HepG2 (cell line): ENCODE data around the gene TMEM214. TPM values are rescaled to one million over a fixed set of nuclear protein-coding genes. Genes with fewer than 3 reads are reported as not detected.
A peak's percentile ranks its signal among the peaks of the same experiment; 100 is the strongest.
"Not testable (repeated sequence)": the region's sequence is repeated elsewhere in the genome, so short reads cannot be mapped to it uniquely, and the experiment has no call there.

ENCODE experiments used
- ATAC-seq: fragments of 200-7000 bp; cut with Tn5 transposase; 3 replicates; pipeline ENCODE4 v1.9.1; 2020; ENCODE audit warnings: mild to moderate bottlenecking, moderate library complexity
- BruUV-seq: library from RNA; stranded (reverse); fragments of 400-500 nt; replicated peaks from 2 replicates; lab custom pipeline; 2021; lab: Mats Ljungman, UMichigan
- CTCF ChIA-PET: fragments of 300-600 bp; formaldehyde crosslinking; extraction: SDS; loops from one replicate; lab custom pipeline; 2021; ENCODE audit warnings: low total read pairs, inconsistent platforms, low intra/inter-chr PET ratio; lab: Yijun Ruan, JAX
- POLR2A ChIA-PET: fragments of 350-600 bp; sonication (Branson Sonifier 250); formaldehyde crosslinking; loops from one replicate; lab custom pipeline; 2020; ENCODE audit warnings: antibody characterized with exemption, inconsistent platforms; lab: Yijun Ruan, JAX
- DNase-seq: peaks from one replicate; pipeline ENCODE4 v3.0.0-alpha.2; 2015; ENCODE audit warnings: low spot score
- FAIRE-seq: peaks from 3 replicates; lab custom pipeline; 2011; peaks lifted over from hg19 to GRCh38; lab: Jason Lieb, UNC
- H2AFZ ChIP-seq: one replicate; pipeline ENCODE4 v1.6.1; 2011; ENCODE audit warnings: low read length, inconsistent platforms
- H3K27ac ChIP-seq: fragments of 300-600 bp; 3 replicates; pipeline ENCODE4 v1.8.0; 2011; ENCODE audit warnings: mixed run types, mild to moderate bottlenecking, mixed read lengths, low read length, inconsistent platforms; ENCODE audit not compliant: insufficient read depth; ENCODE audit errors: extremely low read length
- H3K27me3 ChIP-seq, 2 experiments: fragments of 200-600 bp in 1 of 2; 2 replicates in 1 of 2; 3 replicates in 1 of 2; pipeline versions ENCODE4 v1.6.0 to v1.8.0; 2011; ENCODE audit warnings: low read length in 2 of 2, mild to moderate bottlenecking in 2 of 2, moderate library complexity in 2 of 2, inconsistent platforms in 1 of 2; ENCODE audit not compliant: insufficient read depth in 2 of 2, control insufficient read depth in 1 of 2
- H3K36me3 ChIP-seq, 2 experiments: fragments of 200-600 bp in 1 of 2; replicated peaks in 1 of 2; 2 replicates in 1 of 2; 3 replicates in 1 of 2; pipeline versions ENCODE4 v1.5.1 to v1.8.0; 2011; ENCODE audit warnings: low read length in 2 of 2, inconsistent platforms in 1 of 2; ENCODE audit not compliant: insufficient read depth in 2 of 2, control insufficient read depth in 1 of 2
- H3K4me1 ChIP-seq: 2 replicates; pipeline ENCODE4 v1.5.1; 2012; ENCODE audit warnings: low read length, inconsistent platforms; ENCODE audit not compliant: insufficient read depth
- H3K4me2 ChIP-seq: 2 replicates; pipeline ENCODE4 v1.6.0; 2011; ENCODE audit warnings: low read depth, low read length, inconsistent platforms
- H3K4me3 ChIP-seq, 3 experiments: fragments of 200-600 bp in 1 of 3; sonication (generic), shearing (Covaris generic) in 1 of 3; replicated peaks in 1 of 3; 2 replicates each; pipeline ENCODE4 v1.5.1; 2011 to 2016; ENCODE audit warnings: low read length in 3 of 3, inconsistent platforms in 2 of 3, low read depth in 2 of 3, mild to moderate bottlenecking in 2 of 3, control low read depth in 1 of 3, mixed read lengths in 1 of 3; ENCODE audit not compliant: insufficient read depth in 1 of 3
- H3K79me2 ChIP-seq: one replicate; pipeline ENCODE4 v1.6.1; 2011; ENCODE audit warnings: low read length, inconsistent platforms; ENCODE audit not compliant: insufficient read depth
- H3K9ac ChIP-seq: 2 replicates; pipeline ENCODE4 v1.6.0; 2011; ENCODE audit warnings: mild to moderate bottlenecking, low read depth, low read length, inconsistent platforms; ENCODE audit not compliant: insufficient read depth
- H3K9me3 ChIP-seq: 2 replicates; pipeline ENCODE4 v1.5.1; 2012; ENCODE audit warnings: mild to moderate bottlenecking, low read length
- H4K20me1 ChIP-seq: 2 replicates; pipeline ENCODE4 v1.6.0; 2011; ENCODE audit warnings: inconsistent platforms, mild to moderate bottlenecking, low read length, moderate library complexity; ENCODE audit not compliant: insufficient read depth
- MIXL1 ChIP-seq: IDR thresholded peaks from 2 replicates; pipeline ENCODE4 v1.6.1; 2016
- POGK ChIP-seq: sonication (generic); formaldehyde crosslinking; conservative IDR thresholded peaks from 2 replicates; pipeline ENCODE4 v1.8.0; 2022; ENCODE audit warnings: mild to moderate bottlenecking, moderate library complexity, missing genetic modification reagents
- ZNF292 ChIP-seq: sonication (generic); formaldehyde crosslinking; IDR thresholded peaks from 2 replicates; pipeline ENCODE4 v1.8.1; 2022; ENCODE audit warnings: mild to moderate bottlenecking, low read depth, missing genetic modification reagents, borderline replicate concordance
- ZNF460 ChIP-seq: sonication (generic); formaldehyde crosslinking; IDR thresholded peaks from 2 replicates; pipeline ENCODE4 v1.5.1; 2020; ENCODE audit warnings: missing genetic modification reagents, mild to moderate bottlenecking, borderline replicate concordance
- ZNF615 ChIP-seq: sonication (generic); formaldehyde crosslinking; IDR thresholded peaks from 2 replicates; pipeline ENCODE4 v1.5.0; 2020; ENCODE audit warnings: mild to moderate bottlenecking, missing genetic modification reagents, borderline replicate concordance
- ZNF770 ChIP-seq: sonication (generic); formaldehyde crosslinking; IDR thresholded peaks from 2 replicates; pipeline ENCODE4 v1.5.0; 2020; ENCODE audit warnings: mild to moderate bottlenecking, missing genetic modification reagents
- whole genome bisulfite sequencing: methylation state at CpG from one replicate; pipeline ENCODE4 v1.1.6; 2017; ENCODE audit warnings: low lambda C conversion rate; 5-methylcytosine and 5-hydroxymethylcytosine counted together
- in situ Hi-C: cut with HindIII; loops from 2 replicates; pipeline ENCODE4 v1.10.0; 2017; ENCODE audit warnings: low pct_unique_long_range_greater_than_20kb; ENCODE audit not compliant: extremely low pct_ligation_motif_present
- intact Hi-C: fragments of 100-400 bp; cut with micrococcal nuclease; formaldehyde crosslinking; loops from one replicate; pipeline ENCODE4 v1.10.0; 2022; ENCODE audit not compliant: unreplicated experiment
- polyA plus RNA-seq, 8 experiments: library from polyadenylated mRNA; depleted of rRNA in 3 of 8; stranded (reverse) in 7 of 8; unstranded in 1 of 8; fragments of >200 nt; fragmentation: Illumina TruSeq in 4 of 8; extraction: Trizol in 4 of 8; gene quantifications; 2 replicates each; pipeline versions ENCODE4 v1.2.1 to v1.2.3, GENCODE V29; 2011 to 2016; ENCODE audit warnings: low read depth in 4 of 8, missing spikeins in 1 of 8, mixed read lengths in 1 of 8; ENCODE audit not compliant: insufficient read depth in 1 of 8
- total RNA-seq, 5 experiments: library from RNA; depleted of rRNA; stranded (reverse); fragments of >200 nt; fragmentation: Illumina TruSeq; extraction: Trizol; gene quantifications; 2 replicates each; pipeline ENCODE4 v1.2.3, GENCODE V29; 2016; ENCODE audit warnings: low read depth in 1 of 5

Gene TMEM214
- total and polyA plus RNA-seq, 2 of the 13 experiments (the other 11 are each of a cell fraction or from before 2014, with no cell fraction given) = 58.3 to 132 TPM

GRCh38 chr2:27074738-27075565 lies 42.2 kb downstream of the TMEM214 start (continued):
- TF ChIP-seq POGK (CRISPR knock-in tag) (no peak), MIXL1 (CRISPR knock-in tag) (no peak)
- TF ChIP-seq, all 625 proteins: peak for 0

GRCh38 chr2:27075566-27075871 lies 42.8 kb downstream of the TMEM214 start:
- H3K36me3 ChIP-seq, H3K9me3 ChIP-seq, intact Hi-C loops, H3K9ac ChIP-seq, FAIRE-seq, H3K79me2 ChIP-seq: not testable (repeated sequence)
- H3K4me1 ChIP-seq = peaks cover 80% of the 10 kb centered on the region
- whole genome bisulfite sequencing = 47% methylated on average over 6 of the region's 6 CpGs
- TF ChIP-seq ZNF770 (CRISPR knock-in tag) (peak; percentile 29; the same call in 1 of the 2 replicates), ZNF292 (0 out of 2 replicates have a peak, but pooled peaks have one; percentile 54), ZNF460 (CRISPR knock-in tag) (peak; percentile 67), ZNF615 (CRISPR knock-in tag) (0 out of 2 replicates have a peak, but pooled peaks have one; percentile 35)
- TF ChIP-seq, all 625 proteins: peak for 4; not testable (repeated sequence) for 621
- POLR2A ChIA-PET = interaction anchor here (2.4 kb wide), 1 partner anchor 24 kb away, joined by 9 read pairs; the partner anchor contains the start of gene AGBL5
- peak overlapping the region; percentile 49 for H3K4me2 ChIP-seq
- H3K27me3 ChIP-seq = peaks cover 0 to 16% of the 10 kb centered on the region in 2 experiments; a peak in 2 of 5 replicates
- BruUV-seq, DNase-seq, ATAC-seq, H2AFZ ChIP-seq, CTCF ChIA-PET, in situ Hi-C loops, H3K27ac ChIP-seq, H4K20me1 ChIP-seq: not testable (repeated sequence)
- H3K4me3 ChIP-seq = 0 out of 6 replicates have a peak overlapping the region, but pooled peaks of 1 of the 3 experiments have one; percentile 20
